HG03135 (cell line): ENCODE results near the gene KCNJ6.

Experiments
- ATAC-seq: cut with Tn5 transposase; IDR thresholded peaks from one replicate; pipeline ENCODE4 v1.9.1; 2021; ENCODE audit warnings: mild to moderate bottlenecking, moderate library complexity; ENCODE audit not compliant: unreplicated experiment

KCNJ6 gene

DNA sequence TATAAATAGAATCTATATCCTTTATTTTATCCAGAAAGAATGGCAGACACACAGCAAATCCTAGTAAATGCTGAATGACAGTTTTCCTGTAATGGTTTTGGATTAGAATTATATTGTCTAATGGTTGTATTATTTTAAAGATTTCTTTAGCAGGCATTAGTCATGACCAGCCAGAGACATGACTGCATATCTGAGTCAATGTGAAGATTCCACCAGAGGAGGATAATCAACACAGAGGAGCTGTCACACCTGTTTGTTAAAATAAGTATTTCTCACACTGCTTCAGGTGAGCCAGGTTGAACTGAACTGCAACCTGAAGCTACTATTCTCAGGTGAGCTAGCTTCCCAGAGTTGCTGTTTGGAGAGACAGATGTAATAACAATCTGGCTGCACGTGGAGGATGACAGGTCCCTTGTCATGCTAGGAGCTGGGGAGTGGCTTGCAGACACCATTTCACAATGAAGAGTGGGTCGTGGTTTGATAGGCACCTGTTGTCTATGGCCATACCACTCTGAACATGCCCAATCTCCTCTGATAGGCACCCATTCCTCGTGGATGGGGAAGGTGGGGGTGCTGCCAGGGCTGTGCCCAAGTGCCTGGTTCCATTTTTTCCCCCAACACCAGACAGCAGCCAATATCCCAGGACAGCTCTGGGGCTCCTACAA lies 94.3 kb downstream of the KCNJ6 start:
- ATAC-seq, result no peak

DNA sequence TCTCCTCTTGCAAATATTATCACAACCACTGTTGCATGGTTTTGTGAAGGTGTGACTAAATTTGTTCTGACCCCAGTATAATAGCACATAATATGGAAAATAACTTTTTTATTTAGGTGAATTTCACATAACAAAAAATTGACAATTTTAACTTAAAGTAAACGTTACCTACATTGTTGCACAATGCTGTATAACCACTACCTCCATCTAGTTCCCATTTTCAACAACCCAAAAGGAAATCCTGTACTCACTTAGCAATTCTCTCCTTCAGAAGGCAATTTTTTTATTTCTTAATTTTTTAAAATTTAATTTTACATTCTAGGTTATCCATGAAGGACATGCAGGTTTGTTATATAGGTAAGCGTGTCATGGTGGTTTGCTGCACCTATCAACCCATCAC lies 95.2 kb downstream of the KCNJ6 start:
- ATAC-seq, result no peak

GRCh38 chr21:37819372-37819771 lies 96.9 kb downstream of the KCNJ6 start:
- no peak for ATAC-seq

GRCh38 chr21:37817242-37817641 lies 99.0 kb downstream of the KCNJ6 start:
- no peak for ATAC-seq

DNA sequence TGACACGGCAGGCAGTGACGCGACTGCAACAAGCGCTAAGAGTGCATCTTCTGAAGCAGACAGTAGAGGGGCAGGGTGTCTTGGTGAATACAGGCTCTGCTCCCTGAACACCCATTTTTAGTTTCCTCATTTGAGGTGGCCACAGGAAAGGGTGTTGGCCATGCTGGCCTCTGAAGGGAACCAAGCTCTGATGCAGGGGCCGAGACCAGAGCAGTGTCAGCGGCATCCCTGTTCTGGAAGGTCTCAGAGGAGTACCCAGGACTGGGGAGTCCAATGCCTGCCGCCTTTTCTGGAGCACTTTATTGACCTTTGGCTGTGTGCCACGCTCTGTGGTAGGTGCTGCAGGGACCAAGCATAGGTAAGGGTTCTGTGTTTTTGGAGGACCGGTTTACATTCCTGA lies 100.4 kb downstream of the KCNJ6 start:
- no peak for ATAC-seq

DNA sequence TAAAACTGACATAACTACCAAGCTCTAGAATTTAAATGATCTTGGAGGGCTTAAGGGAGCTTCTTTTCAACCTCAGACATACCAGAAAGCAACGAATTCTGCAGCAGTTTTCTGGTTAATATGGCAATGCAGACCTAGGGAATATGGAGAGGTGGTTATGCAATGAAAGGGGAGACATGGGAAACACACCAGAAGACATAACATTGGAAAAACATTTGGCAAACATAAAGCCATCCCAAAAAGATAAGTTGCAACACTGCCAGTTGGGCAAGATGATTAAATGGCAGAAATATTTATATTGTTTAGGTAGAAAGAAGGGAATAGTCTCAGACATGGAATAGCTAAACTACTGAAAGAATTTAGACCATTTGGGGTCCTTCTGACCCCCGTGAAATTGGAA lies 104.5 kb downstream of the KCNJ6 start:
- ATAC-seq, result no peak

DNA sequence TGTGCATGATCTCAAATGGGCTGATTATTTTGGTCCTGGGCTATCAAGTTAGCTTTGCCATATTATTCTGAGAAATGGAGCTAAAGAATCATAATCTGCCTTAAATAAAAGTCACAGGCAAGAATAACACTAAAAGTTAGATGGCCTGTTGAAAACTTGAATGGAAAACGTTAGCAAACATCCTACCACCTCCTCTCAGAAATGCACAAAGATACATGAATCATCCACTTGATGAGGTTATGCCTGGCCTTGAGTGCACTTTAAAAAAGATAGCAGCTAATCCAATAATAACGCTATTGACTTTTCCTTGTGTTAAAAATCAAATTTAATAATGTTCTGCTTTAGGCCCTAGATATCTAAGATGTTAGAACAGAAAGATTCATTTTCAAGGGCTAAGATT lies 108.0 kb downstream of the KCNJ6 start:
- no peak for ATAC-seq

DNA sequence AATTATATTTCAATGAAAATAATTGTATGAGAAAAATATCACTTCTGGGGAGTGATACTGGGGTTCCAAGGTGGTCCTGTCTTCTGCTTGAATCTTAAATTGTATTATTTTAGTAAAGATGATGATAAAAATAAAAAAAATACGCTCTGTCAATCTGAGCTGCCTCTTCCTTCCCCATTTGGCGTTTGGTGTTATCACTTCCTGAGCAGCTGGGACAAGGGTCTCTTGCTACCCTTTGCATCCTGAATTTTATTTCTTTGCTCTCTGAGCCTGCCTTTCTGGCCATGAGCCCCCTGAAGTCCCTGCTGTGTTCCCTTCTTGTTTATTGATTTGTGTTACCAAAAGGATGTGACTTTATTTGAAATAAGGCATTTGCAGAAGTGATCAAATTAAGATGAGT lies 111.0 kb downstream of the KCNJ6 start:
- no peak for ATAC-seq

DNA sequence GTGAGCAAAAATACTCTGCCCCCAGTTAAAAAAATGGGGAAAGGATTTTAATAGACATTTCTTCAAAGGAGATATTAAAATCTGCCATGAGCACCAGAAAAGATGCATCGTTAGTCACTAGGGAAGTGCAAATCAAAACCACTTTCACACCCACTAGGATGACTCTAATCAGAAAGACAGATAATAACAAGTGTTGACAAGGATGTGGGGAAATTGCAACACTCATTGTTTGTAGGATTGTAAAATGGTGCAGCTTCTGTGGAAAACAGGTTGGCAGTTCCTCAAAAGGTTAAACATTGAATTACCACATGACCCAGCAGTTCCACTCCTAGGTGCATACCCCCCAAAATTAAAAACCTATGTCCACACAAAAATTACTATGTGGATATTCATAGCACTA lies 112.3 kb downstream of the KCNJ6 start:
- ATAC-seq, result no peak

DNA sequence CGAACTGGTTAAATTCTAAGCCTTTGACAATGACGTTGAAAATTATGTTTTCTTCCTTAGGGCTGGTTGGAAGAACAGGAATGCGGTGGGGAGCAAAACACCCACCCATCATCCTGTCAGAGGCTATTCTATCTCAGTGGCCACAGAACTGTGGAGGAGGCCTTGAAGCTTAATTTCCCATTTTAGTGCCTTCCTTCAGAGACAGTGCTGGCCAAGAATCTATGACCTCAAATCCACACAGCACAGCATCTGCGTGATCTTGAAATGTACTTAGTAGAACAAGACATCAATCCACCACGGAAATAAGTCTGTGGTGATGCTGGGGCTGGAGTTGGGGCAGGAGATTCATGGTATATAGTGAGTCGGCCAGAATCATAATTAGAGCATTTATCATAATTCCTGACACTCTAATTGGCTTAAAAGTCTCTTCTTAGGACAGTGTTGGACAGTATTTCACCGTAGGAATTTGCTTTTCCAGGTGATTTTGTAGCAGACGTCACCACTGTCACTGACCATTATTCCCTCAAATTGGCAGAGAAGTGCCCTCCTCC lies 113.1 kb downstream of the KCNJ6 start:
- ATAC-seq, result no peak

DNA sequence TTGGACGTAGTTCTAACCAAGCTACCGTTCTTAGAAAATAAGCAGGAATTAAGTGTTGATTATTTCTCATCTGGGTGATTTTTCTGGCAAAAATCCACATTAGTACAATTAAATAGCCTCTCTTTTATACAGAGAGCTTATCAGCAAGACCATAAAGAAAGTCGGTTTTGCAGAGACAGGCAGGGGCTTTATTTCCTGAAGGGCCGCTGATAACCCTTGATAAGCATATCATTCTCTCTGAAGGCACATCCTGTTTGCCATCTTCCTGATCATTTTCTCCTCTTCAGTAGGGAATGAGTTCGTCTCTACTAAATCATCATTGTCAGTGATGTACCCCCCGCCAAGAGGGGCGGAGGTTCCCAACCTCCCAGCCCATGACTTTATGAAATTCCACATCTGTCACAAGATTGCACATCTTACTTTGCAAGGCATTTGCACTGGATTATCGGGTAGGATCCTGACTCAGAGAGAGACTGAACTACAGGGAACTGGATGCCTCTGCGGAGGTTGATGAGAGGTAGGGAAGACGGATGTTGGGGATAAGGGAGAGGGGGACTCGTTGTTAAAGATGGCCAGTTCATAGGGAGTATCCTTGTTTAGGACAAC lies 115.7 kb downstream of the KCNJ6 start:
- ATAC-seq, result no peak

GRCh38 chr21:37800057-37800455 lies 116.2 kb downstream of the KCNJ6 start:
- no peak for ATAC-seq

GRCh38 chr21:37799211-37800056 lies 116.8 kb downstream of the KCNJ6 start:
- ATAC-seq, result no peak

DNA sequence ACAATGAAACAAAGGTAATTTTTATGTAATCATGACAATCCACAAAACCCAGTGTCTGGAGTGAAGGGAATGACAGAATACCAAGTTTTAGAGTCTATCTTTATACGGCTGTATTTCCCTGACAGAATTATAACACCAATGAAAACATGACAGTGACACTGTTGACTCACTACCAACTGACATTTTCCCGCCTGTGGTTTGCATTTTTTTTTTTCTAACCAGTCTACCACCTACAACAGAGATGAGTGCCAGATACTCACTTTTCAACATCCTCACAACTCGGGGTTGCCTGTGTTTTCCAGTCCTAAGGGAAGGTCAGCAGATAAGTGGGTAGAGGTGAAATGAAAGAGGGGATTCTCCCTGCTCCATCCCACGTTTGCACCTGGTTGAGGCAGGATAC lies 118.9 kb downstream of the KCNJ6 start:
- ATAC-seq, result no peak

DNA sequence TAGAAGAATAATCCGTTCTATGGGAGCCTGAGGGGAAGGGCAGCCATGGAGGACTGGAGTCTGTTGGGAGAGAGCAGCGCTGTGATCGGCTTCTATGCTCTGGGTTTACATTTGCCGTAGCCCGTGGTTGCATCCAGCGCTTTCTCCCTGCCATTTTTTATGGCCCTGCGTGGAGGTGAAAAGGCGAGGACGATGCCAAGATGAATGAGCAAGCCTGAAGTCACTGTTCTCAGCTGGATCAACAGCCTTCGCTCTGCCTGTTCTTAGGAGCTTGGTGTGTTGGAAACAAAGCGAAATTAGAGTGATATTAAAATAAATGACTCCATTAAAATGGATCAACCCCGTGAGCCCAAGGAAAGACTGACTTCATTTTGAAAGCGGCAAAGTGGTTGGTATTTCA lies 120.2 kb downstream of the KCNJ6 start:
- ATAC-seq, result no peak

DNA sequence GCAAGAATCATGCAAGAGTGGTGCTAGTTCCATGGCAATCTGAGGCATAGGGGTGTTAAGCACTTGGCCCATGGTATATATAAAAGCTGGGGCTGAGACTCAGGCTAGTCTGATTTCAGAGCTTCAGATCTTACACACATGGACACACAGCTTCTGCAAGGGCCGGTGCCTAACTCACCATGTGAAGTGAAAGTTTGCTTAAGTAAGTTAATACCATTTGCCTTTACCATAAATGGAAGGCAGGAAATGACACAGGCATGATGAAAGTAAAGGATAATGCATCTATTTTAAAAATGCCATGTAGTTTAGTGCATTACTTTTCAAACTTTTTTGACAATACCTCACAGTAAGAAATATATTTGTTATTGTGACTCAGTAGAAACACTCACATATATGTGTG lies 122.6 kb downstream of the KCNJ6 start:
- ATAC-seq, result no peak

- ATAC-seq, result no peak
Measured at GRCh38 chr21:37792046-37792445, 124.2 kb downstream of the KCNJ6 start.

DNA sequence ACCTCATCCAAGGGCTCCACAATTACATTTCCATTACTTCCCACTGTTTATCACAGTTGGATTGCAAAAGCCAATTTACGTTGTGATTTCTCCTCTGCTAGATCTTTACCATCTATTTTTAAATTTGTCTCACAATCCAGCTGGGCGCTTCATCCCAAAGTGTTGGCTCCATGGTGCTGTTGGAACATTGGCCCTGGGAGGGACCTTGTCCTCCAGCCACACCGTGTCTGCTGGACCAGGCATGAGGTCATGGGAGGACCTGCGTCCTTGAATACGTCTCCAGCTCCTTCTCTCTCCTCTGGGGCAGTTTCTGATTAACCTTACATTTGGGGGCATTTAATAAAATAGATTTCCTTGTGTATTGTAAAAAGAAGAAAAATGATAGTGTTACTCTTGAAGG lies 125.4 kb downstream of the KCNJ6 start:
- ATAC-seq, result no peak

- no peak for ATAC-seq
Measured at GRCh38 chr21:37788503-37788902, 127.8 kb downstream of the KCNJ6 start.

GRCh38 chr21:37787456-37787855 lies 128.8 kb downstream of the KCNJ6 start:
- no peak for ATAC-seq

DNA sequence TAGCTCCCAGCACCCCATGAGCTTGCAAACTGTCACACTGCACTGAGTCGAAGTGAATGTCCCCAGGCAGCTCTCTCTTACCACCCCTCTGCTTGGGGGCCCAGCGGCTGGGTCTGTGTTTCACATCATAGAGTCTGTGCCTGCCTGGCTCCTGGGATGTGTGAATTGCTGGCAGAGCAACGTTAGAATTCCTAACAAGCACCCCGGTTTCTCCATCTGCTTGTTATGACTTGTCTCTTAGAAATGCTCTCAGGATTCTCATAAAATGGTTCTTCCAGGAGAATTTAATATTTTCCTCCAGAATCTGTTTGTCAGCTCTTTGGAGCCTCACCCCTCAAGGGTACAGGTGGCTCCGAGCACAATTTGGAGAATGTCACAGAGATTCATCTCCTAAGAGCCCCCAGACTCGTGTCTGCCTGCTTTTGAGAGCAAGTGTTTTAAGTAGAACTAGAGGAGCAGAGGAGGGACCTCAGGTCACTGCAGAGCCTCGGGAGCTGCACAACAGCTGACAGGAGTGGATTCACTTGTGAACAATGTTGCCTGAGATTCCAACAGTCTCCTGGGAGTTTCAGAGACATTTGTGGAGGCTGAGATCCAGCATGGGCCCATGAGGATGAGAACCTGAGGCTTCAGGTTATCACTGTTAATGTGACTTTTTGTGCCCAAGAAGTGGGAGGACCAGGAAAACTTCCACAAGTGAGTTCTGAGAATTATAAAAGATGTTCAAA lies 131.5 kb downstream of the KCNJ6 start:
- ATAC-seq, result no peak
